ENCODE data around the gene KCP. TPM values are rescaled to one million over a fixed set of nuclear protein-coding genes. Genes with fewer than 3 reads are reported as not detected.
A peak's percentile ranks its signal among the peaks of the same experiment; 100 is the strongest.

KCP gene
- total and polyA plus RNA-seq, 2 donors (not counting 1 experiment from before 2014, with no cell fraction given) = 2.3 to 3.8 TPM

DNA sequence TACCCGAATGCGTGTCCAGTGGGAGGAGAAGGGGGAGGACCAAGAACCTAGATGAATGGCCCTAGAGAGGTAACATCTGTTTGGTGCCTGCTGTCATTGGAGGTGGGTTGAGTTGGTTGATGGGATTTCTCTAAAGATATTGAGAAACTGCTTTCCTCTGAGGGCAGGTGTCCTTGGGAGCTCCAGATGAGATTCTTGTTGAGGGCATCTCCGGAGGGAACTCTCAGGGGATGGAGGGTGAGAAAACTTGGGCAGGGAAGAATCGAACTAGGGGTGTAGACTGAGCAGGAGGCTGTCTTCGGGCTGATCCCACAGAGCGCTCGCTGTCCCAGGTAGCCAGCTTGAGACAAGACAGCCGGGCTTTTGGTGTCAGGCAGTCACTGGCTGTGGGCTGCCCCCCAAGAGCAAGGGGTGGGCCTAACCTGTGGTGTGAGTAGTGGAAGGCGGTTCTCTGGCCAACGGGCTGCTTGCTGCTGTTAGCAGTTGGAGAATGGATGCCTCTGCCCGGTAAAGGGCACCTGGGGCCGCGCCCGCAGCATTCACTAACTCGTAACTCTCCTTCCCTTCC is 30.9 kb upstream of the KCP start:
- WGBS (ENCODE audit: insufficient coverage) = 59% methylated on average over 10 of the region's 15 CpGs
- CTCF ChIA-PET = interaction anchor here (1.0 to 3.6 kb wide), 7 partner anchors 8 to 277 kb away, joined by 3 to 26 read pairs (median 9); no protein-coding TSS in a partner anchor
- H3K9me3 Mint-ChIP-seq (ENCODE audit: insufficient read depth) = no peaks in the 10 kb centered on the region
- Histone ChIP-seq H3K4me2 (replicated peaks; ENCODE audit: low read depth, low read length, poor library complexity, severe bottlenecking) (peak overlapping the region; percentile 90), H3K36me3 (replicated peaks in 1 of 2; ENCODE audit: control extremely low read depth in 1 of 2, control insufficient read depth in 1 of 2, extremely low read depth in 1 of 2, insufficient read depth in 2 of 2, low read length in 1 of 2) (peaks cover 0 to 32% of the 10 kb centered on the region in 2 experiments), H3K4me3 (ENCODE audit: control extremely low read depth in 1 of 5, extremely low read depth in 1 of 5, insufficient read depth in 1 of 5, low read depth in 2 of 5, low read length in 4 of 5) (peak overlapping the region in 4 of 5 experiments; percentile 83 to 90 (median 87)), H3K79me2 (ENCODE audit: control insufficient read depth, insufficient read depth, low read length) (peaks cover 51% of the 10 kb centered on the region), H3K9ac (ENCODE audit: low read length) (peak overlapping the region; percentile 92), H2AFZ (ENCODE audit: insufficient read depth, low read depth, low read length, poor library complexity, severe bottlenecking) (no peak overlapping the region), H4K20me1 (ENCODE audit: control insufficient read depth, insufficient read depth, low read length, poor library complexity, severe bottlenecking) (peaks cover 21% of the 10 kb centered on the region), H3K27me3 (replicated peaks in 1 of 4; ENCODE audit: control extremely low read depth in 1 of 4, control insufficient read depth in 3 of 4, insufficient read depth in 4 of 4, low read length in 3 of 4) (no peaks in the 10 kb centered on the region), H3K9me3 (ENCODE audit: control extremely low read depth in 1 of 3, control insufficient read depth in 2 of 3, insufficient read depth in 1 of 3, low read length in 2 of 3) (no peaks in the 10 kb centered on the region), H3K27ac (ENCODE audit: low read length in 2 of 2) (peak overlapping the region; percentile 89 to 99), H3K4me1 (ENCODE audit: control insufficient read depth in 2 of 2, insufficient read depth in 2 of 2, low read length in 2 of 2) (peaks cover 31 to 44% of the 10 kb centered on the region in 2 donors)
- peak overlapping the region; percentile 97 for H3K27ac Mint-ChIP-seq
- ATAC-seq (ENCODE audit: low read depth) = no peak
- peaks cover 56% of the 10 kb centered on the region for H3K4me1 Mint-ChIP-seq
- peak overlapping the region; percentile 94 for H3K4me3 Mint-ChIP-seq
- POLR2A ChIA-PET = interaction anchor here (1.9 to 2.9 kb wide), 4 partner anchors 9 to 21 kb away, joined by 7 to 21 read pairs (median 12); no protein-coding TSS in a partner anchor
- H3K27me3 Mint-ChIP-seq = no peaks in the 10 kb centered on the region
- intact Hi-C loops (cut with micrococcal nuclease) = no loop called here
- TF ChIP-seq, protein P1, sequence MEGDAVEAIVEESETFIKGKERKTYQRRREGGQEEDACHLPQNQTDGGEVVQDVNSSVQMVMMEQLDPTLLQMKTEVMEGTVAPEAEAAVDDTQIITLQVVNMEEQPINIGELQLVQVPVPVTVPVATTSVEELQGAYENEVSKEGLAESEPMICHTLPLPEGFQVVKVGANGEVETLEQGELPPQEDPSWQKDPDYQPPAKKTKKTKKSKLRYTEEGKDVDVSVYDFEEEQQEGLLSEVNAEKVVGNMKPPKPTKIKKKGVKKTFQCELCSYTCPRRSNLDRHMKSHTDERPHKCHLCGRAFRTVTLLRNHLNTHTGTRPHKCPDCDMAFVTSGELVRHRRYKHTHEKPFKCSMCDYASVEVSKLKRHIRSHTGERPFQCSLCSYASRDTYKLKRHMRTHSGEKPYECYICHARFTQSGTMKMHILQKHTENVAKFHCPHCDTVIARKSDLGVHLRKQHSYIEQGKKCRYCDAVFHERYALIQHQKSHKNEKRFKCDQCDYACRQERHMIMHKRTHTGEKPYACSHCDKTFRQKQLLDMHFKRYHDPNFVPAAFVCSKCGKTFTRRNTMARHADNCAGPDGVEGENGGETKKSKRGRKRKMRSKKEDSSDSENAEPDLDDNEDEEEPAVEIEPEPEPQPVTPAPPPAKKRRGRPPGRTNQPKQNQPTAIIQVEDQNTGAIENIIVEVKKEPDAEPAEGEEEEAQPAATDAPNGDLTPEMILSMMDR (IDR thresholded peaks at IDR 0.05) = no peak
- no peak for TF ChIP-seq EZH2 (IDR thresholded peaks at IDR 0.05; ENCODE audit: borderline replicate concordance, insufficient read depth, low read depth, low read length, poor library complexity, severe bottlenecking)
- DNase-seq = no peak
